NCI-H2227 (cell line): ENCODE results near the gene CKM.
"Not testable (repeated sequence)": the region's sequence is repeated elsewhere in the genome, so short reads cannot be mapped to it uniquely, and the experiment has no call there.

Source experiments
- DNase-seq: peaks from one replicate; lab custom pipeline; 2025; ENCODE audit not compliant: unreplicated experiment; lab: John Stamatoyannopoulos, UW

The CKM gene

GRCh38 chr19:45321848-45322247, 827 bp downstream of the CKM start:
- DNase-seq, result no peak

DNA sequence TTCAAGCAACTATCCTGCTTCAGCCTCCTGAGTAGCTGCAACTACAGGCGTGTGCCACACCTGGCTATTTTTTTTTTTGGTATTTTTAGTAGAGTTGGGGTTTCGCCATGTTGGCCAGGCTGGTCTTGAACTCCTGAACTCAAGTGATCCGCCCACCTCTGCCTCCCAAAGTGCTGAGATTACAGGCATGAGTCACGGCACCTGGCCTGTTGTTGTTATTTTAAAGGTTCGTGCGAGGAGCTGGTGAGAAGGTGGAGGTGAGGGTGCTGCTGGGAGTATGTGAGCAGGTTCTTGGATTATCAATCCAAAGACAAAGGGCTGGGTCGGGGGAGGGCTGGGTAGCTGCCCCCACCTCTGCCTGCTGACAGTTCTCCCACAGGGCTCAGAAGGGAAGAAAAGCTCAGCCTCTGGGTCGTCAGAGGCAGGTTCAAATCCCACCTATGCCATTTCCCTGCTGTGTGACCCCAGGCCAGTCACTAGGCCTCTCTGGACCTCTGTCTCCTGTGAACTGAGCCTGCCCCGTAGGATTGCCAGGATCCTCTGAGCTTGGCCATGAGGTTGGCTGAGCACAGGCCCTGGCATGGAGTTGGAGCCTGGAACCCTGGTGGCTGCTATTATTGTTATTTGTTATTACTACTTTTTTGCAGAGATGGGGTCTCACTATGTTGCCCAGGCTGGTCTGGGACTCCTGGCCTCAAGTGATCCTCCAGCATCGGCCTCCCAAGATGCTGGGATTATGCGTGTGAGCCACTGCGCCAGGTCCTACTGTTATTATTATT, 1.5 kb downstream of the CKM start:
- no peak for DNase-seq

DNA sequence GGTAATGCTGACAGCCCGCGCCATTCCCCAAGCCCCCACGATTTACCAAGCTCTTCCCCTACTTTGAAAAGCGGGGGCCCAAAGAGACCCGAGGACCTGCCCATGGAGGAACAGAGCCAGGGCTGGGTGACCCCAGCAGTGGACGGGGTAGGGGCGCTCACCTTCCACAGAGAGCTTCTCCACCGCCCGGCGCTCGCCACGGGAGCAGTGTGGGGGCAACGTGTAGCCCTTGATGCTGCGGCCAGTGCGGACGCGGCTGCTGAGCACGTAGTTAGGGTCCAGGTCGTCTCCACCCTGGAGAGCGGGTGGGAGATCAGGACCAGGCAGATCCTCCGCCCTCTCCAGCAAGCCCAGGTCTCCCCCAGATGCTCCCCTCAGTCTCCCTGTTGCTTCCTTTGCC, 7.4 kb downstream of the CKM start:
- DNase-seq, result no peak

DNA sequence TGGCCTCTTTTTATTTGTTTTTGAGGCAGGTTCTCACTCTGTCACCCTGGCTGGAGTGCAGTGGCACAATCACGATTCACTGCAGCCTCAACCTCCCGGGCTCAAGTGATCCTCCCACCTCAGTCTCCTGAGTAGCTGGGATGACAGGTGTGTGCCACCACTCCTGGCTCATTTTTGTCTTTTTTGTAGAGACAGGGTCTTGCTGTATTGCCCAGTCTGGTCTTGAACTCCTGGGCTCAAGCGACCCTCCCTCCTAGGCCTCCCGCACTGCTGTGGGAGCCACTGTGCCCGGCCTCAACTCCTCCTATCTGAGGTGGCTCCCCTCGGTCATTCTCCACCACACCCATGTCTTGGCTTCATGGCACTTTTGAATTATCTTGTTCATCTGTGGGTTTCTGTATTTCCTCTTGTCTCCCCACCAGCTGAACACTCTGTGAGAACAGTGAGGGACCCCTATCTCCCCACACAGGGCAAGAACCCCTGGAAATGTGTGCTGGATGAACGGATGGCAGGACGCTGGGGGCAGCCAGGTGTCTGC, 7.9 kb downstream of the CKM start:
- no peak for DNase-seq

DNA sequence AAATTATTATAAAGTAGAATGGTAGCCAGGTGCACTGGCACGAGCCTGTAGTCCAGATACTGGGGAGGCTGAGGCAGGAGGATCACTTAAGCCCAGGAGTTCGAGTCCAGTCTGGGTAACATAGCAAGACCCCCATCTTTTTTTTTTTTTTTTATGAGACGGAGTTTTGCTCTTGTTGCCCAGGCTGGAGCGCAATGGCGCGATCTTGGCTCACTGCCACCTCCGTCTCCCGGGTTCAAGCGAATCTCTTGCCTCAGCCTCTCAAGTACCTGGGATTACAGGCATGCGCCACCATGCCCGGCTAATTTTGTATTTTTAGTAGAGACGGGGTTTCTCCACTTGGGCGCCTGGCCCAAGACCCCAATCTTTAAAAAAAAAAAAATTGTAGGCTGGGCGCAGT, 10.4 kb downstream of the CKM start:
- DNase-seq, result not testable (repeated sequence)

DNA sequence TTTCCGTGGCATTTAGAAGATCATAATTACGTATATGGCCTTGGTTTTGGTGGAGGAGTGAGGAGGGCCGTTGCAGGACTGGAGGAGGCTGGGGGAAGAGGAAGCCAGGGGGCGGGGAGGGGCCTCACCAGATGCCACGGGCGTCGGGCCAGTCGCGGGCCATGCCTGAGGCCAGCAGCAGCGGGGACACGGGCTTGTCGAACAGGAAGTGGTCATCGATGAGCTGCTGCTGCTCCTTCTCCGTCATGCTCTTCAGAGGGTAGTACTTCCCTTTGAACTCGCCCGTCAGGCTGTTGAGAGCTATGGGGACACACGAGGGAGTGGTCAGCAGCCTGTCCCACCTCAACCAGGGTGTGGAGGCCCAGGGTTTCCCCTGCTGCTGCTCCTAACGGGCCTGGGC, 11.1 kb downstream of the CKM start:
- no peak for DNase-seq

GRCh38 chr19:45309322-45309721, 13.4 kb downstream of the CKM start:
- DNase-seq, result not testable (repeated sequence)

DNA sequence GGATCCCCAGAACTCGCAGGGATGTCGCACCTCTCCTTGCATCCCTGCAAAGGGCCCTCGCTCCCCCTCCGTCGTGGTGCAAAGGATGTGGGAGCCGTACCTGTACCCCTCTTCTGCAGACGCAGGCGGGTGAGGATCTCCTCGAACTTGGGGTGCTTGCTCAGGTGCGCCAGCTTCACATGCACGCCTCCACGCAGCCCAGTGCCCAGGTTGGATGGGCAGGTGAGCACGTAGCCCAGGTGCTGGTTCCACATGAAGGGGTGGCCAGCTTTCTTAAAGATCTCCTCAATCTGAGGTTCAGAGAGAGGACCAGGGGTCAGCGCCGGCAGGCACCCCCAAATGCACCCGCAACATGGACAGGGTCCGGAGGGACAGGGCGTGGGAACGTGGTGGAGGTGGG, 15.3 kb downstream of the CKM start:
- no peak for DNase-seq

DNA sequence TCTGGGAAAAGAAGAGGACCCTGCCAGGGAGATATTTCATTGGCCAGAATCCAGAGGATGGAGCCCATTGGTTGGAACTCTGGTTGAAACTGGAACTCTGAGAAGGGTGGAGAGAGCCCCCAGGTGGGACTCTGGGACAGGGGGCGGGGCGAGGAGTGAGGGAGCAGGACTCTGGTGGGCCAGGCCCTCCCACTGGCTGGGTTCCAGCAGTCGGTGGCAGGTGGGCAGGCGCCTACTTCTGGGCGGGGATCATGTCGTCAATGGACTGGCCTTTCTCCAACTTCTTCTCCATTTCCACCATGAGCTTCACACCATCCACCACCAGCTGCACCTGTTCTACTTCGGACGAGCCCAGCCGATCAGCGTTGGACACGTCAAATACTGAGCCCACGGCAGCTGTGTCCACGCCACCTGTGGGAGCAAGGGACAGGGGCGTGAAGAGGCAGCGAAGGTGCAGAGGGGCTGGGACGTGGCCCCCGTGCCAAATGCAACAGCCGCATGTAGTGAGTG, 16.1 kb downstream of the CKM start:
- no peak for DNase-seq

- DNase-seq, result no peak
Measured at GRCh38 chr19:45306040-45306439, 16.6 kb downstream of the CKM start.

DNA sequence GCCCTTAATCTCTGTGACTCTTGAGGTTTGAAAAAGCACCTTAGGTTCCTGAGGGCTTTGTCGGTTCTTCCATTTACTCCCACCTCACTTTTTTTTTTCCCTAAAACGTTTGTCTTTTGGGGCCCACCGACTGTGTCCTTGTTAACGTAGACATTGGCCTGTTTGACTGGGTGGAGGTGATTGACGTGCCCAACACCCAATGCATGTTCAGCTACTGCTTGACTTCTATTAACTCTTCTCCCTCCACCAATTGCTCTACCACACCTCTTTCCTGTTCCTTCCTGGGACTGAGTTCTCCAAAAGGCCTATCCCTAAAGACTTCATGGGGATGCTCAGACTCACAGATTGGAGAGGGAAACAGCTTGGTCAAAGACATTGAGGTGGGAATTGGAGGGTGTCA, 17.3 kb downstream of the CKM start:
- no peak for DNase-seq

- no peak for DNase-seq
Measured at GRCh38 chr19:45305007-45305406, 17.7 kb downstream of the CKM start.

DNA sequence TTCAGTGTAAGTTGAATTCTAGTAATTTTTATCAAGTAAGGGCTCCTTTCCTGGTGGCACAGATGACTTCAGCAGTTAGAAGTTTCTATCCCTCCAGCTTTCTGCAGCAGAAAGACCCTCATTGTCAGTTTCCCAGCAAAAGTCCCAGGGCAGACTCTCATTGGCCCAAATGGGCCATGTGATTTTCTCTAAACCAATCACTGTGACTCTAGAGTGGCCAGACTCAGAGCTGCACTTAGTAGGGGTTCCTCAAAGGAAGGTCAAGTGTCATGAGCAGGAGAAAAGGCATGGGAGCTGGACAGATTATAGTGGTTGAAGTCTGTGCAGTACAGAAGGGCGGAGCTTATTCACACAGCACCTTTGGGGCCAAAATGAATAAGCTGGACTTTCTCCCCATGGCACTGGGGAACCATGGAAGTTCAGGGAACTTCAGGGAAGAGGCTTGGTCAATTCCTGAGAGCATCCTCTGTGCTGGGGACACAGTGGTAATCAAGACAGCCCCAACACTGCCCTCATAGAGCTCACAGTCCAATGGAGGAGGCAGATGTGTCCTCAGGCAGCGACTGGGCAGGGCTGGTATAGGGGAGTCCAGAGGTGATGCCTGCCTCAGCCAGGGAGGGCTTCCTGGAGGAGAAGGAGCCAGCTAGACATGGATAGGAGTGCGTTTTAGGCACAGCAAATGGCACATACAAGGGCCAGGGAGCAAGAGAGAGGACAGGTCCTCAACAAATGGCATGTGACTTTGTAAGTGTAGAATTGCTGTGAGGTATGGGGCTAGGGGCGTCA, 18.3 kb downstream of the CKM start:
- DNase-seq, result no peak

DNA sequence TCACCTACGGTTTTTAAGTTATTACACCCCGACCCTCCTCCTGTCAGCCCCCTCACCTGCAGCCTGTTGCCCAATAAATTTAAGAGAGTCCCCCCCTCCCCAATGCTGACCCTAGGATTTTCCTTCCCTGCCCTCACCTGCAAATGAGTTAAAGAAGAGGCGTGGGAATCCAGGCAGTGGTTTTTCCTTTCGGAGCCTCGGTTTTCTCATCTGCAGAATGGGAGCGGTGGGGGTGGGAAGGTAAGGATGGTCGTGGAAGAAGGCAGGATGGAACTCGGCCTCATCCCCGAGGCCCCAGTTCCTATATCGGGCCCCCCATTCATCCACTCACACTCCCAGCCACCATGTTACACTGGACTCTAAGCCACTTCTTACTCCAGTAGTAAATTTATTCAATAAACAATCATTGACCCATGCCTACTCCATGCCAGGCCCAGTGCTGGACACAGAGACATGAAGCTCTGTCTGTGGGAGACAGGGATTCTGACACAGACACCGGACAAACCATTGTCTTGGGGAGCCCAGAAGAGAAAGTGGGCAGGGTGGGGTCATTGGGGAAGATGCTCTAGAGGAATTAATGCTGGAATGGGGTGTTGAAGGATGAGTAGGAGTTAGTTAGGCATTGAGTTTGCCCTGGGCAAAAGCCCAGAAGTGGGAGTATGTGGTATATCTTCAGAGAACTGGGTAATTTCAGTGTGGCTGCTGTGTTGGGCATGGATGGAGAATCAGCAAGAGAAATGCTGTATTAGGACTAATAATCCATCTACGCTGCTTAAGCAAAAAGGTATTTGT, 19.2 kb downstream of the CKM start:
- no peak for DNase-seq

DNA sequence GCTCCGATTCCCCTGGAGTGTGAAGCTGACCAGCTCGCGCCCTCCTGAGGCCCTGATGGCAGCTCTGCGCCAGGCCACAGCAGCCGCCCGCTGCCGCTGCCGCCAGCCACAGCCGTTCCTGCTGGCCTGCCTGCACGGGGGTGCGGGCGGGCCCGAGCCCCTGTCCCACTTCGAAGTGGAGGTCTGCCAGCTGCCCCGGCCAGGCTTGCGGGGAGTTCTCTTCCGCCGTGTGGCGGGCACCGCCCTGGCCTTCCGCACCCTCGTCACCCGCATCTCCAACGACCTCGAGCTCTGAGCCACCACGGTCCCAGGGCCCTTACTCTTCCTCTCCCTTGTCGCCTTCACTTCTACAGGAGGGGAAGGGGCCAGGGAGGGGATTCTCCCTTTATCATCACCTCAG, 20.3 kb downstream of the CKM start:
- DNase-seq, result no peak

DNA sequence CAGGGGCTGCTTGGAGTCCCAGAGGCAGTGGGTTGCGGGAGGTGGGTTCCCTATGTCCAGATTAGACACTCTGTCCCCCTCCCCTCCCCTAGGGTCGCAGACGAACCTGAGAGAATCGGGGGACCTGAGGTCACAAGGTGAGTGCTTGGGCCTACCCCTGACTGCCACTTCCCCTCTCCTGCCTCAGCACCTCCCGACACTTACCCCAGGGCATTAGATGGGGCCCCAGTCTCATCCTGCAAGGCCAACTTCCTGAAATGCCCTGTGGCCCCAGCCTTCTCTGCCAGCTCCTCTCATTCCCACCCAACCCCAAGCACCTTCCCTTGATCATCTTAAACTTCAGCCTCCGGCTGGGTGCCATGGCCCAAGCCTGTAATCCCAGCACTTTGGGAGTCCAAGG, 23.0 kb downstream of the CKM start:
- no peak for DNase-seq

DNA sequence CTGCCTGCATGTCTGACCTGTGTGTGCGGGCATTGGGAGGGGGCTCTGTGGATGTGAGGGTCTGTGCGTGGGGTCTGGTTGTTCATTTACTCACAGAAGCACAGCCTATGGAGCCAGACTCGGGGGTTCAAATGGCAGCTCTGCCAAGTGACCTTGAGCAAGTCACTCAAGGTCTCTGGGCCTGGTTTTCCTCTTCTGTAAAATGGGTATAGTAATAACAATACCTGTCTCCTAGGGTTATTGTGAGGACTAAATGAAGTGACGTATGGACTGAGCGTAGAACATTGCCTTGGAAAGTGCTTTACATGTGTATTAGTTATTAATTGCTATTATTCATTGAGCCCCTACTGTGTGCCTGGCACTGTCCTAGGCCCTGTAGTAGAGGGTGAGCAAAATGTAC, 24.4 kb downstream of the CKM start:
- no peak for DNase-seq

DNA sequence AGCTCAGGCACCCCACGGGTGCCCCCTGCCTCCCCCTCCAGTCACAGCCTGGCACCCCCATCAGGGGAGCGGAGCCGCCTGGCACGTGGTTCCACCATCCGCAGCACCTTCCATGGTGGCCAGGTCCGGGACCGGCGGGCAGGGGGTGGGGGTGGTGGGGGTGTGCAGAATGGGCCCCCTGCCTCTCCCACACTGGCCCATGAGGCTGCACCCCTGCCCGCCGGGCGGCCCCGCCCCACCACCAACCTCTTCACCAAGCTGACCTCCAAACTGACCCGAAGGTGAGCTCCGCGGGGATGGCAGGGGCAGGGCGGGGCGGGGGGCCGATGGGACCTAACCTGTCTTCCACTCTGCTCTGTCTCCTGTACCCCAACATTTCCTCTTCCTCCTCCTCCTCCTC, 25.0 kb downstream of the CKM start:
- no peak for DNase-seq

DNA sequence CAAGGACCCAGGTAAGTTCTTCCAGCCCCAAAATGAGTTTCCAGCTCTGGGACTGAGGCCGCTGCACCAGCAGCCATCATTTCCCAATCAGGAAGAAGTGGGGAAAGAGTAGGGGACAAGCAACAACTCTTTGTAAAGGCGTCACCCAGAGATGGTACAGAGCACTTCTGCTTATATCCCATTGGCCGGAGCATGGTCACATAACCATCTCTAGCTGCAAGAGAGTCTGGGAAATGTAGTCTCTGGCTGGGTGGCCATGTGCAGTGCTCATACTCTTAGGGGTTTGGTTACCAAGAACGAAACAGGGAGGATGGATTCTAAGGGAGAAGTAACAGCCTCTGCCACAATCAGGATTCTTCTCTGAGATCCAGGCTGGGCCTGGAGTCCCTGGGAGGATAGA, 26.3 kb downstream of the CKM start:
- DNase-seq, result no peak

DNA sequence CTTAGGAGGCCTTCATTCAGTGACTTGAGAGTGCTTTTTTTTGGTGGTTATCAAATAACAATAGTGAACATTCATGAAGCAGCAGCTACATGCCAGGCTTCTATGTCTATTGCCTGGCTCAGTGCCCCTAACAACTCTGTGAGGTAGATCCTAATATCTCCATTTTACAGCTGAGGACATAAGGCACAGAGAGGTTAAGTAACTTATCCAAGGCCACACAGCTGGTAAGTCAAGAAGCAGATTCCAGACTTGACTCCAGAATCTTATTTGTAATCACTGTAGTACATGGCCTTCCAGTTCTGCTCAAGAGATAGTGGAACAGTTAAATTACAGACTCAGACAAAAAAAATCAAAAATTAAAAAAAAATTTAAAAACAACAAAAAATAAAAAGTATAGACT, 26.8 kb downstream of the CKM start:
- no peak for DNase-seq

GRCh38 chr19:45294291-45295029, 28.2 kb downstream of the CKM start:
- DNase-seq, result no peak
